ENCODE results near the gene NSD2. TPM values are rescaled to one million over a fixed set of nuclear protein-coding genes. Genes with fewer than 3 reads are reported as not detected.
"Not testable (repeated sequence)": the region's sequence is repeated elsewhere in the genome, so short reads cannot be mapped to it uniquely, and the experiment has no call there.

Gene NSD2
- total RNA-seq, 1 donor from 2014 or later = 212 TPM

DNA sequence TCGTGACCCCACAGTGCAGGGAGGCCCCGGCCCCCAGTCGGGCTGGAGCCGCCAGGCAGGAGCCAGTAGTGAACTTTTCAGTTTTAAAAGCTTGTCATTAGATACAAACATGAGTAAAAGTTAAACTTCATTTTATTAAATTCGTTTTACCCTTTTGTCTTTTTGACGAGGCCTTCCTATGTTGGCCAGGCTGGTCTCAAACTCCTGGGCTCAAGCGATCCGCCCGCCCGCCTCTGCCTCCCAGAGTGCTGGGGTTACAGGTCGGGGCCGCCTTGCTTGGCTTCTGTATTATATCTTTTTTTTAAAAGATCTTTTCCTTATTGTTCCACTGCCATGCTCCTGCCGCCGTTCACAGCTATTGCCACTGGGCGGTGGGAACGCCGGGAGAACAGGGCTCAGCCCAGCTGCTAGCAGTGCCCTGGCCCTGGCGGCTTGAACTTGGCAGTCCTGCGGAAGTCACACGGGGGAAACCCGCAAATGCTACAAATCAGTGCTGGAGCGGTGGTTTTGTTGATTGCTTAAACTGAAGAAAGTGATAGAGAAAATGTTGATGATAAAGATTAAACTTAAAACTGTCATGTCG is 138.5 kb downstream of the NSD2 start:
- Mint-ChIP-seq H3K36me3 (ENCODE audit: insufficient read depth) (peaks cover 6% of the 10 kb centered on the region), H3K4me1 (ENCODE audit: low read depth) (peaks cover 11% of the 10 kb centered on the region), H3K27me3 (no peaks in the 10 kb centered on the region), H3K27ac (peak overlapping the region; percentile 93), H3K9me3 (ENCODE audit: low read depth) (no peaks in the 10 kb centered on the region), H3K4me3 (ENCODE audit: low read depth) (peak overlapping the region; percentile 92)
- TF ChIP-seq, protein P1, sequence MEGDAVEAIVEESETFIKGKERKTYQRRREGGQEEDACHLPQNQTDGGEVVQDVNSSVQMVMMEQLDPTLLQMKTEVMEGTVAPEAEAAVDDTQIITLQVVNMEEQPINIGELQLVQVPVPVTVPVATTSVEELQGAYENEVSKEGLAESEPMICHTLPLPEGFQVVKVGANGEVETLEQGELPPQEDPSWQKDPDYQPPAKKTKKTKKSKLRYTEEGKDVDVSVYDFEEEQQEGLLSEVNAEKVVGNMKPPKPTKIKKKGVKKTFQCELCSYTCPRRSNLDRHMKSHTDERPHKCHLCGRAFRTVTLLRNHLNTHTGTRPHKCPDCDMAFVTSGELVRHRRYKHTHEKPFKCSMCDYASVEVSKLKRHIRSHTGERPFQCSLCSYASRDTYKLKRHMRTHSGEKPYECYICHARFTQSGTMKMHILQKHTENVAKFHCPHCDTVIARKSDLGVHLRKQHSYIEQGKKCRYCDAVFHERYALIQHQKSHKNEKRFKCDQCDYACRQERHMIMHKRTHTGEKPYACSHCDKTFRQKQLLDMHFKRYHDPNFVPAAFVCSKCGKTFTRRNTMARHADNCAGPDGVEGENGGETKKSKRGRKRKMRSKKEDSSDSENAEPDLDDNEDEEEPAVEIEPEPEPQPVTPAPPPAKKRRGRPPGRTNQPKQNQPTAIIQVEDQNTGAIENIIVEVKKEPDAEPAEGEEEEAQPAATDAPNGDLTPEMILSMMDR (IDR thresholded peaks at IDR 0.05; ENCODE audit: unreplicated experiment) = peak; percentile 47
- DNase-seq (ENCODE audit: low spot score, unreplicated experiment) = peak; percentile 61

DNA sequence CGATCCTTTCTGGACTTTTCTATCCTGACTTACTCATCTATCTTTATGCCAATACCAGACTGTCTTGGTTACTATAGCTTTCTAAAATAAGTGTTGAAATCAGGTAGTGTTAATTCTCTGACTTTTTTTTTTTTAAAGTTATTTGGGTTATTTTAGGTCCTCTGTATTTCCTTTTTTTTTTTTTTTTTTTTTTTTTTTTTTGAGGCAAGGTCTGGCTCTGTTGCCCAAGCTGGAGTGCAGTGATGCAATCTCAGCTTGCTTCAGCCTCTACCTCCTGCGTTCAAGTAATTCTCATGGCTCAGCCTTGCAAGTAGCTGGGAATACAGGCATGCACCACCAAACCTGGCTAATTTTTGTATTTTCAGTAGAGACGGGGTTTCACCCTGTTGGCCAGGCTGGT is 140.4 kb downstream of the NSD2 start:
- TF ChIP-seq, protein P1 (IDR thresholded peaks at IDR 0.05; ENCODE audit: unreplicated experiment) = no peak
- H3K9me3 Mint-ChIP-seq (ENCODE audit: low read depth) = no peaks in the 10 kb centered on the region
- peaks cover 10% of the 10 kb centered on the region for H3K4me1 Mint-ChIP-seq (ENCODE audit: low read depth)
- no peaks in the 10 kb centered on the region for H3K36me3 Mint-ChIP-seq (ENCODE audit: insufficient read depth)
- DNase-seq (ENCODE audit: low spot score, unreplicated experiment) = no peak
- no peak overlapping the region for H3K4me3 Mint-ChIP-seq (ENCODE audit: low read depth)
- no peaks in the 10 kb centered on the region for H3K27me3 Mint-ChIP-seq
- no peak overlapping the region for H3K27ac Mint-ChIP-seq

- DNase-seq (ENCODE audit: low spot score, unreplicated experiment) = no peak
- Mint-ChIP-seq H3K27me3 (no peaks in the 10 kb centered on the region), H3K4me1 (ENCODE audit: low read depth) (no peaks in the 10 kb centered on the region), H3K36me3 (ENCODE audit: insufficient read depth) (no peaks in the 10 kb centered on the region), H3K27ac (no peak overlapping the region), H3K4me3 (ENCODE audit: low read depth) (no peak overlapping the region), H3K9me3 (ENCODE audit: low read depth) (no peaks in the 10 kb centered on the region)
- TF ChIP-seq, protein P1 (IDR thresholded peaks at IDR 0.05; ENCODE audit: unreplicated experiment) = no peak
Measured at GRCh38 chr4:2015008-2015407, 143.8 kb downstream of the NSD2 start.

DNA sequence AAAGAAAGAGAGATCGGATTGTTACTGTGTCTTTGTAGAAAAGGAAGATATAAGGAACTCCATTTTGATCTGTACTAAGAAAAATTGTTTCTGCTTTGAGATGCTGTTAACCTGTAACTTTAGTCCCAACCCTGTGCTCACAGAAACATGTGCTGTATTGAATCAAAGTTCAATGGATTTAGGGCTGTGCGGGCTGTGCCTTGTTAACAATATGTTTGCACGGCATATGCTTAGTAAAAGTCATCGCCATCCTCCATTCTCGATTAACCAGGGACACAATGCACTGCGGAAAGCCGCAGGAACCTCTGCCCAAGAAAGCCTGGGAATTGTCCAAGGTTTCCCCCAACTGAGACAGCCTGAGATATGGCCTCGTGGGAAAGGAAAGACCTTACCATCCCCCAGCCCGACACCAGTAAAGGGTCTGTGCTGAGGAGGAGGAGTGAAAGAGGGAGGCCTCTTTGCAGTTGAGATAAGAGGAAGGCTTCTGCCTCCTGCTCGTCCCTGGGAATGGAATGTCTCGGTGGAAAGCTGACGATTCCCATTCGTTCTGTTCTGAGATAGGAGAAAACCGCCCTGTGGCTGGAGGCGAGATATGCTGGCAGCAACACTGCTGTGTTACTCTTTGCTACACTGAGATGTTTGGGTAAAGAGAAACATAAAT is 150.3 kb downstream of the NSD2 start:
- Mint-ChIP-seq H3K4me1 (ENCODE audit: low read depth) (peaks cover 11% of the 10 kb centered on the region), H3K9me3 (ENCODE audit: low read depth) (peaks cover 13% of the 10 kb centered on the region), H3K27ac (peak overlapping the region; percentile 19)
- not testable (repeated sequence) for H3K27me3 Mint-ChIP-seq; H3K36me3 Mint-ChIP-seq (ENCODE audit: insufficient read depth); DNase-seq (ENCODE audit: low spot score, unreplicated experiment); H3K4me3 Mint-ChIP-seq (ENCODE audit: low read depth)

- Mint-ChIP-seq H3K4me3 (ENCODE audit: low read depth) (no peak overlapping the region), H3K27me3 (peaks cover 13% of the 10 kb centered on the region), H3K36me3 (ENCODE audit: insufficient read depth) (peaks cover 4% of the 10 kb centered on the region), H3K27ac (no peak overlapping the region), H3K9me3 (ENCODE audit: low read depth) (peaks cover 23% of the 10 kb centered on the region), H3K4me1 (ENCODE audit: low read depth) (peaks cover 11% of the 10 kb centered on the region)
- TF ChIP-seq, protein P1 (IDR thresholded peaks at IDR 0.05; ENCODE audit: unreplicated experiment) = no peak
- no peak for DNase-seq (ENCODE audit: low spot score, unreplicated experiment)
Measured at GRCh38 chr4:2024683-2025082, 153.5 kb downstream of the NSD2 start.

GRCh38 chr4:2025817-2026216 is 154.6 kb downstream of the NSD2 start:
- Mint-ChIP-seq H3K4me3 (ENCODE audit: low read depth) (no peak overlapping the region), H3K36me3 (ENCODE audit: insufficient read depth) (peaks cover 4% of the 10 kb centered on the region), H3K27me3 (peaks cover 20% of the 10 kb centered on the region), H3K9me3 (ENCODE audit: low read depth) (peaks cover 29% of the 10 kb centered on the region), H3K4me1 (ENCODE audit: low read depth) (peaks cover 11% of the 10 kb centered on the region), H3K27ac (no peak overlapping the region)
- TF ChIP-seq, protein P1 (IDR thresholded peaks at IDR 0.05; ENCODE audit: unreplicated experiment) = no peak
- DNase-seq (ENCODE audit: low spot score, unreplicated experiment) = no peak

GRCh38 chr4:2027120-2027519 is 155.9 kb downstream of the NSD2 start:
- DNase-seq (ENCODE audit: low spot score, unreplicated experiment); H3K4me1 Mint-ChIP-seq (ENCODE audit: low read depth); H3K36me3 Mint-ChIP-seq (ENCODE audit: insufficient read depth); H3K4me3 Mint-ChIP-seq (ENCODE audit: low read depth); H3K27ac Mint-ChIP-seq: not testable (repeated sequence)
- H3K27me3 Mint-ChIP-seq = peaks cover 26% of the 10 kb centered on the region
- peaks cover 34% of the 10 kb centered on the region for H3K9me3 Mint-ChIP-seq (ENCODE audit: low read depth)

- H3K27me3 Mint-ChIP-seq = peaks cover 47% of the 10 kb centered on the region
- H3K4me1 Mint-ChIP-seq (ENCODE audit: low read depth); H3K4me3 Mint-ChIP-seq (ENCODE audit: low read depth); DNase-seq (ENCODE audit: low spot score, unreplicated experiment); H3K27ac Mint-ChIP-seq; H3K36me3 Mint-ChIP-seq (ENCODE audit: insufficient read depth): not testable (repeated sequence)
- H3K9me3 Mint-ChIP-seq (ENCODE audit: low read depth) = peaks cover 29% of the 10 kb centered on the region
Measured at GRCh38 chr4:2031161-2031560, 160.0 kb downstream of the NSD2 start.

Data from progenitor cell of endocrine pancreas (in vitro differentiated cells).